Cardiac fibroblast (primary cell): Measurements from ENCODE around the gene SEMA4D.

Experiments used
- DNase-seq, 2 donors: peaks; one replicate each; pipeline versions ENCODE4 v3.0.0 to v3.0.0-alpha.2; 2010; ENCODE audit warnings: low read depth in 2 of 2
- H3K4me3 ChIP-seq, 2 donors: replicated peaks in 1 of 2; 1 replicate in 1 of 2; 2 replicates in 1 of 2; pipeline ENCODE4 v1.5.1; 2011; ENCODE audit warnings: low read depth in 2 of 2, low read length in 2 of 2, mild to moderate bottlenecking in 2 of 2, moderate library complexity in 1 of 2
- TF ChIP-seq, protein P1 (sequence below): IDR thresholded peaks from one replicate; pipeline ENCODE4 v1.5.1; 2011; ENCODE audit warnings: low read depth, mild to moderate bottlenecking, low read length, inconsistent platforms

Gene SEMA4D

GRCh38 chr9:89405826-89406225 lies 92.1 kb downstream of the SEMA4D start:
- no peak for DNase-seq
- H3K4me3 ChIP-seq, result no peak overlapping the region
- TF ChIP-seq, protein P1, sequence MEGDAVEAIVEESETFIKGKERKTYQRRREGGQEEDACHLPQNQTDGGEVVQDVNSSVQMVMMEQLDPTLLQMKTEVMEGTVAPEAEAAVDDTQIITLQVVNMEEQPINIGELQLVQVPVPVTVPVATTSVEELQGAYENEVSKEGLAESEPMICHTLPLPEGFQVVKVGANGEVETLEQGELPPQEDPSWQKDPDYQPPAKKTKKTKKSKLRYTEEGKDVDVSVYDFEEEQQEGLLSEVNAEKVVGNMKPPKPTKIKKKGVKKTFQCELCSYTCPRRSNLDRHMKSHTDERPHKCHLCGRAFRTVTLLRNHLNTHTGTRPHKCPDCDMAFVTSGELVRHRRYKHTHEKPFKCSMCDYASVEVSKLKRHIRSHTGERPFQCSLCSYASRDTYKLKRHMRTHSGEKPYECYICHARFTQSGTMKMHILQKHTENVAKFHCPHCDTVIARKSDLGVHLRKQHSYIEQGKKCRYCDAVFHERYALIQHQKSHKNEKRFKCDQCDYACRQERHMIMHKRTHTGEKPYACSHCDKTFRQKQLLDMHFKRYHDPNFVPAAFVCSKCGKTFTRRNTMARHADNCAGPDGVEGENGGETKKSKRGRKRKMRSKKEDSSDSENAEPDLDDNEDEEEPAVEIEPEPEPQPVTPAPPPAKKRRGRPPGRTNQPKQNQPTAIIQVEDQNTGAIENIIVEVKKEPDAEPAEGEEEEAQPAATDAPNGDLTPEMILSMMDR, result no peak

- no peak for DNase-seq
- no peak overlapping the region for H3K4me3 ChIP-seq
- TF ChIP-seq, protein P1, result no peak
These were observed 93.8 kb downstream of the SEMA4D start for GRCh38 chr9:89404074-89404473.

DNA sequence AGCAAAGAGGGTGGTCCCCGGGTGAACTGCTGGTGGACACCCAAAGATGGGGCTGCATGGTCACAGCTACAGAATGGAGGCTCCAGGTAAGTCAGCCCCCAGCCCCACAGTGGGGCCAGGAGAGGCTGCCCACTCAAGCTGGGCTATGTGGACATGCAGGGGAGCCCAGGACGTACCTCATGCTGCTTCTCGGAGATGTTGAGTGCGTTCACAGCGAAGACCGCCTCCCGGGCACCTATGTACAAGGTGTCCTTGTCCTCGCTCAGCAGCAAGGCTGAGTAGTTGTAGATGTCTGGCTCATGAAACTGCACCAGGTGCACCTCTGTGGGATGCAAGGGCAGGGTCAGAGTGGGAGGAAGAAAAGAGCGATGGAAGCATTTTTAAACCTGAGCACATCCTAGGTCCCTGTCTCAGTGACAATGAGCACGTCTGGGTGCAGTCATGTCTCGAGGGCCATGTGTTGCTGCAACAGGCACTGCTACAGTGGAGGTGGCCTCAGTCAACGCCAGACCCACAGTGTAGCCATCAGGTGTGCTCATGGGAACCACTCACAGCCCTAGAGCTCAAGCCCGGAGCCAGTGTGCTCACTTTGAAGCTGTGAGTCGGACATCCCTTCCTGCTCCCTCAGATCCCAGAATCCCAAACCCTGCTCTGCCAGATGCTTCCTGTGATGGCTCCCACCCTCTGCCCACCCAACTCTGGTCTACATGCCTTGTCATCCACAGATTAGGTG lies 95.1 kb downstream of the SEMA4D start:
- no peak for DNase-seq
- TF ChIP-seq, protein P1, result no peak
- H3K4me3 ChIP-seq, result no peak overlapping the region

GRCh38 chr9:89400403-89401116 lies 97.4 kb downstream of the SEMA4D start:
- DNase-seq, result no peak
- TF ChIP-seq, protein P1, result no peak
- H3K4me3 ChIP-seq, result no peak overlapping the region

GRCh38 chr9:89398621-89399020 lies 99.3 kb downstream of the SEMA4D start:
- no peak for DNase-seq
- TF ChIP-seq, protein P1, result no peak
- no peak overlapping the region for H3K4me3 ChIP-seq

- no peak overlapping the region for H3K4me3 ChIP-seq
- no peak for DNase-seq
- TF ChIP-seq, protein P1, result no peak
These were observed 100.4 kb downstream of the SEMA4D start for GRCh38 chr9:89397471-89397870.
